BJ (cell line): ENCODE results near the gene CSF1R. TPM values are rescaled to one million over a fixed set of nuclear protein-coding genes. Genes with fewer than 3 reads are reported as not detected.

ENCODE experiments used
- CTCF ChIA-PET: fragments of 350-600 bp; formaldehyde crosslinking; extraction: SDS; loops from one replicate; lab custom pipeline; 2021; ENCODE audit warnings: antibody characterized with exemption, inconsistent platforms; lab: Yijun Ruan, JAX
- POLR2A ChIA-PET: fragments of 300-600 bp; sonication (Branson Sonifier 250); formaldehyde crosslinking; extraction: SDS; loops from one replicate; lab custom pipeline; 2021; ENCODE audit warnings: antibody characterized with exemption; lab: Charles Lee
- DNase-seq: peaks from one replicate; pipeline ENCODE4 v3.0.0-alpha.2; 2011; ENCODE audit warnings: low read depth
- H3K27me3 ChIP-seq: 2 replicates; pipeline ENCODE4 v1.6.0; 2011; ENCODE audit warnings: low read length; ENCODE audit not compliant: control insufficient read depth, insufficient read depth
- H3K36me3 ChIP-seq: 2 replicates; pipeline ENCODE4 v1.5.1; 2011; ENCODE audit warnings: low read length; ENCODE audit not compliant: control insufficient read depth, insufficient read depth
- H3K4me3 ChIP-seq: 2 replicates; pipeline ENCODE4 v1.5.1; 2011; ENCODE audit warnings: low read depth, mild to moderate bottlenecking, control low read depth, low read length
- CTCF ChIP-seq: IDR thresholded peaks from 2 replicates; pipeline ENCODE4 v1.5.1; 2011; ENCODE audit warnings: low read depth, mild to moderate bottlenecking, control low read depth, inconsistent platforms, low read length, moderate library complexity; ENCODE audit not compliant: insufficient read depth
- polyA plus RNA-seq: library from polyadenylated mRNA; depleted of rRNA; stranded (reverse); fragments of >200 nt; gene quantifications from 2 replicates; pipeline ENCODE4 v1.2.3, GENCODE V29; 2011

Gene CSF1R
- polyA plus RNA-seq, 1 experiment: 0.29 TPM

GRCh38 chr5:150066901-150067396 is 19.4 kb downstream of the CSF1R start:
- no peak for DNase-seq
- CTCF ChIA-PET: interaction anchor here (0.6 to 1.6 kb wide), 3 partner anchors 10 to 30 kb away, joined by 3 to 4 read pairs (median 4); no protein-coding TSS in a partner anchor
- Histone ChIP-seq H3K36me3 (no peaks in the 10 kb centered on the region), H3K4me3 (no peak overlapping the region), H3K27me3 (no peaks in the 10 kb centered on the region)
- POLR2A ChIA-PET: interaction anchor here (0.6 kb wide), 1 partner anchor 8 kb away, joined by 3 read pairs; no protein-coding TSS in a partner anchor
- TF ChIP-seq CTCF: no peak

GRCh38 chr5:150066436-150066835 is 19.9 kb downstream of the CSF1R start:
- POLR2A ChIA-PET: interaction anchor here (0.6 kb wide), 1 partner anchor 7 kb away, joined by 3 read pairs; no protein-coding TSS in a partner anchor
- Histone ChIP-seq H3K27me3 (no peaks in the 10 kb centered on the region), H3K4me3 (no peak overlapping the region), H3K36me3 (no peaks in the 10 kb centered on the region)
- CTCF ChIA-PET: interaction anchor here (1.1 to 1.6 kb wide), 3 partner anchors 11 to 76 kb away, joined by 3 to 4 read pairs (median 4); no protein-coding TSS in a partner anchor
- no peak for DNase-seq
- TF ChIP-seq CTCF: no peak

- TF ChIP-seq CTCF: no peak
- Histone ChIP-seq H3K27me3 (no peaks in the 10 kb centered on the region), H3K4me3 (no peak overlapping the region), H3K36me3 (no peaks in the 10 kb centered on the region)
- POLR2A ChIA-PET: no interaction called here
- CTCF ChIA-PET: interaction anchor here (1.1 to 2.0 kb wide), 4 partner anchors 11 to 76 kb away, joined by 3 to 5 read pairs (median 4); no protein-coding TSS in a partner anchor
- DNase-seq: no peak
These were observed 20.5 kb downstream of the CSF1R start for GRCh38 chr5:150065886-150066285.

- CTCF ChIA-PET: interaction anchor here (0.8 to 2.0 kb wide), 5 partner anchors 9 to 227 kb away, joined by 3 to 5 read pairs (median 4); no protein-coding TSS in a partner anchor
- Histone ChIP-seq H3K27me3 (no peaks in the 10 kb centered on the region), H3K4me3 (no peak overlapping the region), H3K36me3 (no peaks in the 10 kb centered on the region)
- POLR2A ChIA-PET: no interaction called here
- no peak for TF ChIP-seq CTCF
- DNase-seq: no peak
These were observed 21.0 kb downstream of the CSF1R start for GRCh38 chr5:150065346-150065745.

- ChIA-PET POLR2A (no interaction called here), CTCF (interaction anchor here (0.8 to 2.0 kb wide), 5 partner anchors 10 to 227 kb away, joined by 3 to 5 read pairs (median 5); no protein-coding TSS in a partner anchor)
- no peak for DNase-seq
- TF ChIP-seq CTCF: no peak
- no peaks in the 10 kb centered on the region; the same call in 1 of the 2 replicates for H3K36me3 ChIP-seq
- H3K4me3 ChIP-seq: no peak overlapping the region
- H3K27me3 ChIP-seq: no peaks in the 10 kb centered on the region
These were observed 21.6 kb downstream of the CSF1R start for GRCh38 chr5:150064681-150065220.
